GM12878 (cell line): ENCODE results near the gene NEO1. TPM values are rescaled to one million over a fixed set of nuclear protein-coding genes. Genes with fewer than 3 reads are reported as not detected.

Source experiments
- ATAC-seq: fragments of 200-7000 bp; cut with Tn5 transposase; 3 replicates; pipeline ENCODE4 v1.9.1; 2020; ENCODE audit warnings: mild to moderate bottlenecking, moderate library complexity
- BruUV-seq: library from RNA; stranded (reverse); fragments of 400-500 nt; replicated peaks from 2 replicates; lab custom pipeline; 2021; lab: Mats Ljungman, UMichigan
- CTCF ChIA-PET: fragments of 300-600 bp; sonication (Branson Sonifier 250); formaldehyde crosslinking; extraction: SDS; loops from one replicate; lab custom pipeline; 2021; ENCODE audit warnings: inconsistent platforms; lab: Yijun Ruan, JAX
- POLR2A ChIA-PET: fragments of 350-600 bp; formaldehyde crosslinking; extraction: SDS; loops from one replicate; lab custom pipeline; 2021; ENCODE audit warnings: inconsistent platforms; lab: Charles Lee
- RAD21 ChIA-PET: fragments of 300-600 bp; sonication (Branson Sonifier 250); formaldehyde crosslinking; loops from one replicate; lab custom pipeline; 2023; ENCODE audit warnings: antibody characterized with exemption; ENCODE audit not compliant: unreplicated experiment; lab: Charles Lee
- SMC1A ChIA-PET: fragments of 300-600 bp; sonication (Branson Sonifier 250); formaldehyde crosslinking; loops from one replicate; lab custom pipeline; 2023; ENCODE audit not compliant: unreplicated experiment, uncharacterized antibody; lab: Charles Lee
- DNase-seq: peaks from one replicate; pipeline ENCODE4 v3.0.0-alpha.2; 2011; ENCODE audit warnings: low read depth, low spot score
- FAIRE-seq: peaks from 3 replicates; lab custom pipeline; 2011; peaks lifted over from hg19 to GRCh38; lab: Jason Lieb, UNC
- H2AFZ ChIP-seq: 2 replicates; pipeline ENCODE4 v1.6.0; 2011; ENCODE audit warnings: low read depth, low read length, control low read depth; ENCODE audit not compliant: control insufficient read depth
- H3K27ac ChIP-seq: 2 replicates; pipeline ENCODE4 v1.5.1; 2011; ENCODE audit warnings: control low read depth; ENCODE audit not compliant: control insufficient read depth, insufficient read depth
- H3K27me3 ChIP-seq, 2 experiments: replicated peaks in 1 of 2; 2 replicates each; pipeline versions ENCODE4 v1.6.0 to v1.6.1; 2011; ENCODE audit warnings: low read length in 1 of 2; ENCODE audit not compliant: control insufficient read depth in 2 of 2, insufficient read depth in 2 of 2
- H3K36me3 ChIP-seq, 2 experiments: 2 replicates each; pipeline ENCODE4 v1.5.1; 2011; ENCODE audit warnings: low read length in 1 of 2; ENCODE audit not compliant: control insufficient read depth in 2 of 2, insufficient read depth in 2 of 2
- H3K4me1 ChIP-seq: 2 replicates; pipeline ENCODE4 v1.6.1; 2011; ENCODE audit warnings: mild to moderate bottlenecking, low read length, moderate library complexity, mixed read lengths; ENCODE audit not compliant: control insufficient read depth, insufficient read depth
- H3K4me2 ChIP-seq: 2 replicates; pipeline ENCODE4 v1.6.0; 2011; ENCODE audit warnings: control low read depth; ENCODE audit not compliant: control insufficient read depth, insufficient read depth
- H3K4me3 ChIP-seq: fragments of 200-600 bp; sonication (generic); 2 replicates; pipeline ENCODE4 v1.5.1; 2016
- H3K79me2 ChIP-seq: 2 replicates; pipeline ENCODE4 v1.6.0; 2011; ENCODE audit warnings: low read length; ENCODE audit not compliant: control insufficient read depth, insufficient read depth
- H3K9ac ChIP-seq: 2 replicates; pipeline ENCODE4 v1.8.0; 2011; ENCODE audit warnings: low read length, control low read depth, mixed read lengths; ENCODE audit not compliant: control insufficient read depth, insufficient read depth
- H3K9me3 ChIP-seq: replicated peaks from 3 replicates; pipeline ENCODE4 v1.5.1; 2011; ENCODE audit warnings: mild to moderate bottlenecking, low read length; ENCODE audit not compliant: control insufficient read depth, insufficient read depth
- H4K20me1 ChIP-seq: 2 replicates; pipeline ENCODE4 v1.6.0; 2011; ENCODE audit not compliant: control insufficient read depth, insufficient read depth
- BACH1 ChIP-seq: fragments of 450-650 bp; IDR thresholded peaks from 2 replicates; pipeline ENCODE4 v1.6.1; 2017; ENCODE audit warnings: mild to moderate bottlenecking, borderline replicate concordance
- EGR1 ChIP-seq, 2 experiments: IDR thresholded peaks; 1 replicate in 1 of 2; 2 replicates in 1 of 2; pipeline ENCODE4 v1.6.1; 2011 to 2012; ENCODE audit warnings: low read depth in 2 of 2, low read length in 2 of 2, borderline replicate concordance in 1 of 2, mild to moderate bottlenecking in 1 of 2, moderate library complexity in 1 of 2
- ESRRA ChIP-seq: IDR thresholded peaks from 2 replicates; pipeline ENCODE4 v1.6.1; 2012; ENCODE audit warnings: mild to moderate bottlenecking, low read length, improper control_type of control experiment
- GATAD2B ChIP-seq: fragments of 450-650 bp; conservative IDR thresholded peaks from 2 replicates; pipeline ENCODE4 v1.6.1; 2017; ENCODE audit warnings: low read depth, mild to moderate bottlenecking, moderate library complexity
- HDAC2 ChIP-seq: fragments of 200-600 bp; sonication (generic); IDR thresholded peaks from 2 replicates; pipeline ENCODE4 v1.6.1; 2017
- JUND ChIP-seq: IDR thresholded peaks from 2 replicates; pipeline ENCODE4 v1.6.1; 2012; ENCODE audit warnings: low read depth, mild to moderate bottlenecking, low read length, improper control_type of control experiment, moderate library complexity
- MTA2 ChIP-seq: fragments of 450-650 bp; IDR thresholded peaks from 2 replicates; pipeline ENCODE4 v1.6.1; 2016; ENCODE audit warnings: low read depth, mild to moderate bottlenecking, moderate library complexity
- NFYB ChIP-seq: IDR thresholded peaks from 2 replicates; pipeline ENCODE4 v1.6.1; 2011; ENCODE audit warnings: low read depth, mild to moderate bottlenecking, low read length, improper control_type of control experiment, moderate library complexity; ENCODE audit not compliant: insufficient read depth
- NKRF ChIP-seq: fragments of 450-650 bp; conservative IDR thresholded peaks from 2 replicates; pipeline ENCODE4 v1.6.1; 2017; ENCODE audit warnings: mild to moderate bottlenecking, moderate library complexity
- POLR2A ChIP-seq: IDR thresholded peaks from 2 replicates; pipeline ENCODE4 v1.6.1; 2011; ENCODE audit warnings: low read depth, mild to moderate bottlenecking, low read length
- POU2F2 ChIP-seq: IDR thresholded peaks from 3 replicates; pipeline ENCODE4 v1.6.1; 2011; ENCODE audit warnings: low read depth, mild to moderate bottlenecking, low read length, borderline replicate concordance
- RAD21 ChIP-seq: IDR thresholded peaks from 2 replicates; pipeline ENCODE4 v1.6.1; 2011; ENCODE audit warnings: mild to moderate bottlenecking, low read depth, low read length, moderate library complexity; ENCODE audit not compliant: insufficient read depth
- SP1 ChIP-seq: IDR thresholded peaks from one replicate; pipeline ENCODE4 v1.6.1; 2011; ENCODE audit warnings: low read depth, low read length
- SREBF1 ChIP-seq: IDR thresholded peaks from 2 replicates; pipeline ENCODE4 v1.6.1; 2012; ENCODE audit warnings: mild to moderate bottlenecking, low read length
- SRF ChIP-seq, 2 experiments: IDR thresholded peaks; 2 replicates each; pipeline ENCODE4 v1.6.1; 2011; ENCODE audit warnings: low read depth in 2 of 2, low read length in 2 of 2, mild to moderate bottlenecking in 1 of 2, moderate library complexity in 1 of 2
- TCF12 ChIP-seq: IDR thresholded peaks from 2 replicates; pipeline ENCODE4 v1.6.1; 2011; ENCODE audit warnings: low read depth, mild to moderate bottlenecking, low read length
- TCF7 ChIP-seq: IDR thresholded peaks from 2 replicates; pipeline ENCODE4 v1.6.1; 2014; ENCODE audit warnings: antibody characterized with exemption, borderline replicate concordance
- WGBS: methylation state at CpG from one replicate; pipeline ENCODE4 v1.1.6; 2016; ENCODE audit warnings: low lambda C conversion rate; ENCODE audit not compliant: insufficient replicate concordance, insufficient coverage; ENCODE audit errors: missing lambda C conversion rate; 5-methylcytosine and 5-hydroxymethylcytosine counted together
- in situ Hi-C: fragments of 300-500 bp; cut with MboI; formaldehyde crosslinking; loops from 9 replicates; pipeline ENCODE4 v1.14.3; 2018; ENCODE audit warnings: mixed read lengths
- intact Hi-C: fragments of 100-400 bp; cut with micrococcal nuclease; formaldehyde crosslinking; loops from one replicate; pipeline ENCODE4 v1.14.2; 2022; ENCODE audit not compliant: unreplicated experiment
- polyA plus RNA-seq, 11 experiments: library from polyadenylated mRNA; depleted of rRNA in 4 of 11; unstranded in 6 of 11; stranded (reverse) in 5 of 11; fragments of >200 nt; fragmentation: Nextera tagmentation in 4 of 11; fragmentation: Illumina TruSeq in 1 of 11; extraction: Ambion mirVana in 4 of 11; extraction: Trizol in 1 of 11; gene quantifications; 1 replicate in 1 of 11; 2 replicates in 10 of 11; pipeline versions ENCODE4 v1.2.1 to v1.2.3, GENCODE V29; 2011 to 2016; ENCODE audit warnings: inconsistent platforms in 2 of 11, missing spikeins in 2 of 11, low read depth in 1 of 11
- total RNA-seq, 4 experiments: library from RNA; depleted of rRNA in 3 of 4; stranded (reverse); fragments of >200 nt in 3 of 4; fragmentation: Illumina TruSeq in 1 of 4; extraction: Trizol in 1 of 4; gene quantifications; 2 replicates each; pipeline versions ENCODE4 v1.2.1 to v1.2.3, GENCODE V29; 2013 to 2021
- TF ChIP-seq, protein P1 (sequence below): fragments of 450-650 bp; IDR thresholded peaks from 2 replicates; pipeline ENCODE4 v1.6.1; 2016; ENCODE audit warnings: mild to moderate bottlenecking

Gene NEO1
- total and polyA plus RNA-seq, 10 of the 15 experiments (the other 5 are each of a cell fraction or from before 2014, with no cell fraction given), result 0.03 to 2.0 (median 0.32) TPM

- intact Hi-C loops (no loop called here), in situ Hi-C loops (no loop called here)
- H3K4me1 ChIP-seq, result no peaks in the 10 kb centered on the region
- no peak overlapping the region for H3K4me3 ChIP-seq
- WGBS, result 18% methylated on average over 4 of the region's 4 CpGs
- no peaks in the 10 kb centered on the region for H3K9me3 ChIP-seq
- H2AFZ ChIP-seq, result no peak overlapping the region
- POLR2A ChIA-PET, result no interaction called here
- CTCF ChIA-PET, result no interaction called here
- no peak for TF ChIP-seq SREBF1
- no peak for TF ChIP-seq BACH1
- no peak for TF ChIP-seq EGR1 (IDR thresholded peaks at IDR 0.05; ENCODE audit: borderline replicate concordance in 1 of 2, low read depth in 2 of 2, low read length in 2 of 2)
- DNase-seq, result no peak
- no peaks in the 10 kb centered on the region for H3K79me2 ChIP-seq
- H3K27ac ChIP-seq, result no peak overlapping the region
- no peak overlapping the region for H3K4me2 ChIP-seq
- no peak overlapping the region for H3K9ac ChIP-seq
- BruUV-seq, result no TSS peak
- H4K20me1 ChIP-seq, result no peaks in the 10 kb centered on the region
- SMC1A ChIA-PET, result interaction anchor here (1.2 kb wide), 1 partner anchor 316 kb away, joined by 3 read pairs; no protein-coding TSS in a partner anchor
- RAD21 ChIA-PET, result no interaction called here
- no peaks in the 10 kb centered on the region for H3K36me3 ChIP-seq
- no peak for ATAC-seq
- FAIRE-seq, result no peak
- 0 out of 4 replicates have a peak, but pooled peaks cover 0 to 3% of the 10 kb centered on the region in 2 experiments for H3K27me3 ChIP-seq
These were observed 14.0 kb upstream of the NEO1 start for GRCh38 chr15:73038220-73038619.

GRCh38 chr15:73046073-73046472, 6.2 kb upstream of the NEO1 start:
- ChIA-PET SMC1A (interaction anchor here (0.7 kb wide), 1 partner anchor 87 kb away, joined by 4 read pairs; no protein-coding TSS in a partner anchor), POLR2A (no interaction called here), RAD21 (no interaction called here), CTCF (no interaction called here)
- Histone ChIP-seq H3K36me3 (no peaks in the 10 kb centered on the region), H3K4me1 (no peaks in the 10 kb centered on the region), H3K9ac (no peak overlapping the region), H3K4me2 (no peak overlapping the region), H2AFZ (no peak overlapping the region), H3K9me3 (no peaks in the 10 kb centered on the region), H3K27ac (no peak overlapping the region), H3K27me3 (peaks cover 0 to 4% of the 10 kb centered on the region in 2 experiments; a peak in 1 of 4 replicates), H4K20me1 (no peaks in the 10 kb centered on the region), H3K4me3 (no peak overlapping the region), H3K79me2 (no peaks in the 10 kb centered on the region)
- ATAC-seq (no peak), DNase-seq (no peak), FAIRE-seq (no peak)
- intact Hi-C loops (no loop called here), in situ Hi-C loops (no loop called here)
- BruUV-seq, result no TSS peak
- WGBS, result 30% methylated on average over 5 of the region's 5 CpGs
- TF ChIP-seq TCF12 (no peak), MTA2 (no peak), ESRRA (no peak), JUND (no peak), POU2F2 (no peak), POLR2A (no peak), RAD21 (no peak), SRF (IDR thresholded peaks at IDR 0.05; ENCODE audit: low read depth in 2 of 2, low read length in 2 of 2) (no peak), NFYB (no peak), GATAD2B (no peak), SP1 (no peak), TCF7 (no peak), NKRF (no peak), HDAC2 (no peak)
- TF ChIP-seq, protein P1, sequence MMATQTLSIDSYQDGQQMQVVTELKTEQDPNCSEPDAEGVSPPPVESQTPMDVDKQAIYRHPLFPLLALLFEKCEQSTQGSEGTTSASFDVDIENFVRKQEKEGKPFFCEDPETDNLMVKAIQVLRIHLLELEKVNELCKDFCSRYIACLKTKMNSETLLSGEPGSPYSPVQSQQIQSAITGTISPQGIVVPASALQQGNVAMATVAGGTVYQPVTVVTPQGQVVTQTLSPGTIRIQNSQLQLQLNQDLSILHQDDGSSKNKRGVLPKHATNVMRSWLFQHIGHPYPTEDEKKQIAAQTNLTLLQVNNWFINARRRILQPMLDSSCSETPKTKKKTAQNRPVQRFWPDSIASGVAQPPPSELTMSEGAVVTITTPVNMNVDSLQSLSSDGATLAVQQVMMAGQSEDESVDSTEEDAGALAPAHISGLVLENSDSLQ, result no peak
